HG03432 (cell line): ENCODE results near the gene MAP7D1.
A peak's percentile ranks its signal among the peaks of the same experiment; 100 is the strongest.
"Not testable (repeated sequence)": the region's sequence is repeated elsewhere in the genome, so short reads cannot be mapped to it uniquely, and the experiment has no call there.

ENCODE experiments used
- ATAC-seq: cut with Tn5 transposase; IDR thresholded peaks from one replicate; pipeline ENCODE4 v1.9.1; 2021; ENCODE audit warnings: mild to moderate bottlenecking, moderate library complexity; ENCODE audit not compliant: unreplicated experiment

MAP7D1 gene

DNA sequence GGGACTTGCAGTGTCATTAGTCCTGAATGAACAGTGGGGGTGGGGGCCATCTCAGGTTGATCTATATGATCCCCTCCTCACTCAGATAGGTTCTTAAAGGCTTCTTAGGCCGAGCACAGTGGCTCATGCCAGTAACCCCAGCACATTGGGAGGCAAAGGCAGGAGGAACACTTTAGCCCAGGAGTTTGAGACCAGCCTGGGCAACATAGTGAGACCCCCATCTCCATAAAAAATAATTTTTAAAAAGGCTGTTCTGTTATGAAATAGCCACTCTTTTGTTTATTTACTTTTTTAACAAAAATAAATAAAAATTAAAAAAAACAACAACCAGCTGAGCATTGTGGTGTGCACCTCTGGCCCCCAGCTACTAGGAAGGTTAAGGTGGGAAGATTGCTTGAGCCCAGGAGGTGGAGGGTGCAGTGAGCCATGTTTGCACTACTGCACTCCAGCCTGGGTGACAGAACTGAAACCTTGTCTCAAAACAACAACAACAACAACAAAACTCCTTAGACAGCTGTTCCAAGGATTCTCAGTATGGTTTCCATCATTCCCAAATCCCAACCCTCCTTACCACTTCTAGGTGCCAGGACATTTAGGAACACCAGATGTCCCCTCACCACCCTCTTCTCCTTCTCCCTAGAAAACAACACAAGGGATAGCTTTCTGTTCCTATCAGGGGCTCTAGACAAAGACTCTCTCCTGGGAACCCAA lies 4.7 kb upstream of the MAP7D1 start:
- no peak for ATAC-seq

- no peak for ATAC-seq
Observed at GRCh38 chr1:36151845-36152203, 4.1 kb upstream of the MAP7D1 start.

DNA sequence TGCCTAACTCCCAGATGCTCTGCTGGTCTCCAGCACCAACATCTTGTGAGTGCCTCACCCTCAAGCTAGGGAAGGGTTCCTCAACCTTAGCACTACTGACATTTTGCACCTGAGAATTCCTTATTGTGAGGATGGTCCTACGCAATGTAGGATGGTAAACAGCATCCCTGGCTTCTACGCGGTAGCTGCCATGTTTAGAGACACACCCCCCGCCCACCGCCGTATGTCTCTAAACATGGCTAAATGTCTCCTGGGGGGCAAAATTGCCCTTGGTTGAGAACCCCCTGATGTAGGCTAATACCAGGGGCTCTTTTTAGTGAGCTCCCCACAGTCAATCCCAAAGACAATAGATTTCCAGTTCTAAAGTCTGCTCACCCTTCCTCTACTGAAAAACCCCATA lies 2.5 kb upstream of the MAP7D1 start:
- ATAC-seq = no peak

DNA sequence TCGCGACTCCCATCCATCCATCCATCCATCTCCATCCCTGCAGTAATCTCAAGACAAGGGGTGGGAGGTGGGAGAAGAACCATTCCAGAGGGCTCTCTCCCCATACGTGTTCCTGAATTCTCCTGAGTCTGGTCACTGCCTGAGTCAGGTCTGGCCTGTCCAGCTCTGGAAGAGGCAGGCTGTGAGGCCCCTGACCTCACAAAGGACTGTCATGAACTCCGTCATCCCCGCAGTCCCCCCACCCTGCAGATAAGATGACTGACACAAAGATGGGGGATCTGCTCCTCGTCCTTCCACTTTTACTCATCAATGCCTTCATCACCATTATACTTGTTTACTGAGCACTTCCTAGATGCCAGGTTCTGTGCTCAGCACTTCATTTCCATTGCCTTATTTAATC lies 1.6 kb upstream of the MAP7D1 start:
- ATAC-seq = no peak

GRCh38 chr1:36154765-36155407 lies 1.1 kb upstream of the MAP7D1 start:
- ATAC-seq = no peak

- ATAC-seq = peak; percentile 23
Observed at GRCh38 chr1:36156329-36157114, 562 bp downstream of the MAP7D1 start.

GRCh38 chr1:36157115-36157903 lies 1.3 kb downstream of the MAP7D1 start:
- no peak for ATAC-seq

GRCh38 chr1:36157973-36158826 lies 2.2 kb downstream of the MAP7D1 start:
- ATAC-seq = no peak

GRCh38 chr1:36158827-36159252 lies 2.9 kb downstream of the MAP7D1 start:
- not testable (repeated sequence) for ATAC-seq

GRCh38 chr1:36159614-36160387 lies 3.8 kb downstream of the MAP7D1 start:
- ATAC-seq = no peak

DNA sequence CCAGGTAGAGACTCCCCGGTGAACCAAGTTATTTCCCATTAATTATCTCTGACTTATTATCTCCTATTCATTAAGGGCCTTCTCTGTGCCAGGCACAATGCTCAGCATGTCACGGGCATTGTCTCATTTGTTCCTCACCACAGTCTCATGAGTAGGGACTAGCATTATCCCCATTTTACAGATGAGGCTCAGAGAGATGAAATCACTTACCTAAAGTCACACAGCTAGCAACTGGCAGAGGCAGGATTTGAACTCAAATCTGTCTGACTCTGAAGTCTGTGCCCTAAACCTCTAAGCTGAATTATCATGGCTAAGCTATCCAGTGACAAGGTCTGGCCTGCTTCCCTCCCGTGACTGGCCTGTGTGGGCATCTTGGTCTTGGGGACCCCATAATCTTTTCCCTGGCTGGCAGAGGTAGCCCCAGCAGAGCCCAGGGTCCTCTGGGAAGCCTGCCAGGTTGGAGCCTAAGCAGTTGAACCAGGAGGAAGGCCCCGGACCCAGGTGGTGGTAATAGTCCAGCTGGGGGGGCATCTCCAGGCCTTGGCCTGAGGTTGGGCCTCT lies 4.5 kb downstream of the MAP7D1 start:
- ATAC-seq = no peak

GRCh38 chr1:36160949-36161485 lies 5.1 kb downstream of the MAP7D1 start:
- ATAC-seq = peak; percentile 35

DNA sequence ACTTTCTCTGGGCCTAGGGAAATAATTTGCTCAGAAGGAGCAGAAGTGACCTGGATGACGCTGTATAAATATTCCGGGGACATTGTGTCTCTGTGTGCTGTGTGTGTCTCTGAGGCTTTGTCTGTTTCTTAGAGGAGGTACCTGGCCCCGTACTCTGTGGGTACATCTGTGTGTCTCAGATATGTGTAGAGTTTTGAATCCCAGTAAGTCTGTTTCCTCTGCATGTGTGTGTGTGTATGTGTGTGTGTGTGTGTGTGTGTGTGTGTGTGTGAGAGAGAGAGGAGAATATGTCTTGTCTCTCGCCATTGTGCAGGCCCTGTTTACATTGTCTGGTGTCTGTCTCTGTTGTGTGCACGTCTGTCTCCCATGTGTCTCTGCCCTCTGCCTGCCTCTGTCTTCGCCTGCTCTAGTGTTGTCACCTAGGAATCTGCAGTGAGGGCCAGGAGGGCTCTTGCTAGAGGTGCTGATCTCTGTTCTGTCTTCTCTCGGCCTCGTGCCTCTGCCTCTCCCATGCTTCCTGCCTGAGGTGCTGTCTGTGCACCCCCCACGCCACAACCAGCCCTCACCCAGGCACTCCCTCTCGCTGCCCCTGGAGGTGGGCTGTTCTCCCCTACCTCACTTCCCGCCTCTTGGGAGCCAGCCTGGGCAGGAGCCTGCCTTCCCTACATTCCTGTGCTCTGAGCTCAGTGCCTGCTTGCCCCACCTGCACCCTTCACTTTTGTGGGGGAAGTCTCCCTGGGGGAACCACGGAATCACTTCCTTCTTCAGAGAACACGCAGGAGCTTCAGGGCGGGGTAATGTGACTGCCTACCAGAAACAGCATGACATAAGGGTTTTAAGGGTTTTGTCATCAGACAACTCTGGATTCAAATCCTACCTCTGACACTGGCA lies 5.9 kb downstream of the MAP7D1 start:
- ATAC-seq = peak; percentile 40

- ATAC-seq = no peak
Observed at GRCh38 chr1:36162680-36163239, 6.8 kb downstream of the MAP7D1 start.

DNA sequence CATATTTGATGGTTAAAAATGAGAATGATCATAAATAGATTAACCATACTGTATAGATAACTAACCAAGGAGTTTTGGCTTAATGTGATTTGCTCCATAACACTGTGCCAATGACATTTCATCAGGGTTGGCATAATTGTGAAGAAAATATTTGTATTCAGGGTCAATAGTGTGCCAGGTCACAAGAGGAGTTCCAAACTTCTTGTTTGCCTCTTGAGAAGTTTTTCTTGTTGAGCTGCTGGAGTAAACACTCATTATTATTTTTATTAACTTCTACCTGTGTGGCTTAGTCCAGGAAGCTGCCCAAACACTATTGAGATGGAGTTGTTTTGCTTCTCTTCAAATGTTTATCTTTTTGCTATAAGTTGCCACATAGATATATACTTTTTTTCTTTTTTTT lies 7.5 kb downstream of the MAP7D1 start:
- no peak for ATAC-seq

DNA sequence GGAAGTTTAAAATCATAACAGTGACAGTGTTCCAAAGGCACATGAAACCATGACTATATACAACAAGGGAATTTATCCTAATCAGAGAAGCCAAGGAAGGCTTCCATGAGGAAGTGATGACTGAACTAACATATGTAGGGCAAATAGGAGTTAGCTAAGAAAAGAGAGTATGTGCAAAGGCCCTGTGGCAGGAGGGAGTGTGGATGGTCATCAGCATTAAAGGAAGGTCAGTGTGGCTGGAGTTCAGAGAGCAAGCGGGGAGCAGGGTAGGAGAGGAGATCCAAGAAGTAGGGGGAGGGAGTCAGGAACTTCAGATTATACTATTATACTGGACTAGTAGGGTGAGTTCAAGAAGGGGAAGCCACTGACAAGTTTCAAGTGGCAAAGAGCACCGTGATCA lies 8.4 kb downstream of the MAP7D1 start:
- ATAC-seq = no peak

GRCh38 chr1:36165145-36165544 lies 9.2 kb downstream of the MAP7D1 start:
- ATAC-seq = no peak

GRCh38 chr1:36166136-36166535 lies 10.2 kb downstream of the MAP7D1 start:
- ATAC-seq = no peak
